Measurements from ENCODE around the gene CBFA2T2.

DNA sequence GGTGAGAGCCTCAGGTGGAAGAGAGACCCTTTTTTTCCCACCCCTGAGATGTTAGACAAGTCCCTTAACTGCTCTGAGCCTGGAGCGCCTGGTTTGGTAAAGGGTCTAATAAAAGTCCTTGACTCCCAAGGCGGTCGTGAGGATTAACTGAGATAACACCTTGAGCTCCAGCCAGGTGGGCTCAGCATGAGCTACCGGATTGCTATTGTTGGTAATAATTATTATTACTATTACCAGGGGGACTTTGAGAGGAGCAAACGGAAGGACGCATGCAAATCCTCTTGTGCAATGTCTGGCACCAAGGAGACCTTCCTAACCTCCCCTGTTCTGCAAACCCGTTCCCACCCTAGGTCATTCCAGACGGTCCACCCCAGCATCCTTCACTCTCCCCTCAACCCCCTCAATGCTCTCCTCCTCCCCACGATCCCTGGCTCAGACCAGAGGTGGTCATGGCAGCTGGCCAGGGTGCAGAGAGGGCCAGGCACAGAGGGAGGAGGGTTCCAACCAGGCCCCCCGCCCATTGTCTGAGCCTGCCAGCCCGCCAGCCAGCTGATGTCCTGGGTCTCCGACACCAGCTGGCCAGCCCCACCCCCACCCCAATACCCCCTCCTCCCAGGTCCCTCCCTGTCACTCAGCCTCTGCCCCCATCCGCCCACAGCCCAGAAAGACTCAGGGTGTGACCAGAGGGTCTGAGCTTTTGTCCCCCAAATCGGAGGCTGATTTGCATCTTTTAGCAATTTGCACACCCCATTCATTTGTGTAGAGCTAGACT, 14.3 kb upstream of the CBFA2T2 start:
- TF ChIP-seq, protein P1, sequence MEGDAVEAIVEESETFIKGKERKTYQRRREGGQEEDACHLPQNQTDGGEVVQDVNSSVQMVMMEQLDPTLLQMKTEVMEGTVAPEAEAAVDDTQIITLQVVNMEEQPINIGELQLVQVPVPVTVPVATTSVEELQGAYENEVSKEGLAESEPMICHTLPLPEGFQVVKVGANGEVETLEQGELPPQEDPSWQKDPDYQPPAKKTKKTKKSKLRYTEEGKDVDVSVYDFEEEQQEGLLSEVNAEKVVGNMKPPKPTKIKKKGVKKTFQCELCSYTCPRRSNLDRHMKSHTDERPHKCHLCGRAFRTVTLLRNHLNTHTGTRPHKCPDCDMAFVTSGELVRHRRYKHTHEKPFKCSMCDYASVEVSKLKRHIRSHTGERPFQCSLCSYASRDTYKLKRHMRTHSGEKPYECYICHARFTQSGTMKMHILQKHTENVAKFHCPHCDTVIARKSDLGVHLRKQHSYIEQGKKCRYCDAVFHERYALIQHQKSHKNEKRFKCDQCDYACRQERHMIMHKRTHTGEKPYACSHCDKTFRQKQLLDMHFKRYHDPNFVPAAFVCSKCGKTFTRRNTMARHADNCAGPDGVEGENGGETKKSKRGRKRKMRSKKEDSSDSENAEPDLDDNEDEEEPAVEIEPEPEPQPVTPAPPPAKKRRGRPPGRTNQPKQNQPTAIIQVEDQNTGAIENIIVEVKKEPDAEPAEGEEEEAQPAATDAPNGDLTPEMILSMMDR (IDR thresholded peaks at IDR 0.05), result no peak
- TF ChIP-seq EP300 (IDR thresholded peaks at IDR 0.05) (no peak), POLR2A (IDR thresholded peaks at IDR 0.05) (no peak), POLR2AphosphoS5 (IDR thresholded peaks at IDR 0.05) (no peak)

All from stomach (tissue), 4 donors.